22Rv1 (cell line): ENCODE measurements around the gene CCL4.
"Not testable (repeated sequence)": the region's sequence is repeated elsewhere in the genome, so short reads cannot be mapped to it uniquely, and the experiment has no call there.

ENCODE experiments used
- H3K27ac ChIP-seq: fragments of 450-650 bp; 2 replicates; pipeline ENCODE4 v1.5.1; 2017
- CTCF ChIP-seq: fragments of 450-650 bp; IDR thresholded peaks from 2 replicates; pipeline ENCODE4 v1.5.1; 2017; ENCODE audit warnings: mild to moderate bottlenecking
- ZFX ChIP-seq: fragments of 450-650 bp; IDR thresholded peaks from 2 replicates; pipeline ENCODE4 v1.6.1; 2017; ENCODE audit warnings: antibody characterized with exemption, borderline replicate concordance

Gene CCL4

GRCh38 chr17:36066365-36066985 is 37.2 kb upstream of the CCL4 start:
- TF ChIP-seq ZFX (no peak), CTCF (no peak)
- no peak overlapping the region for H3K27ac ChIP-seq

- H3K27ac ChIP-seq, result no peak overlapping the region
- TF ChIP-seq ZFX, result no peak
- no peak for TF ChIP-seq CTCF
Observed at GRCh38 chr17:36068524-36068923, 35.1 kb upstream of the CCL4 start.

GRCh38 chr17:36069136-36069535 is 34.5 kb upstream of the CCL4 start:
- no peak overlapping the region for H3K27ac ChIP-seq
- TF ChIP-seq CTCF (no peak), ZFX (no peak)

- TF ChIP-seq CTCF (no peak), ZFX (no peak)
- no peak overlapping the region for H3K27ac ChIP-seq
Observed at GRCh38 chr17:36070427-36070826, 33.2 kb upstream of the CCL4 start.

GRCh38 chr17:36071751-36072150 is 31.9 kb upstream of the CCL4 start:
- TF ChIP-seq ZFX (no peak), CTCF (no peak)

GRCh38 chr17:36072431-36073121 is 31.1 kb upstream of the CCL4 start:
- no peak for TF ChIP-seq ZFX
- peak; percentile 90 for TF ChIP-seq CTCF
- H3K27ac ChIP-seq, result no peak overlapping the region

More at GRCh38 chr17:36071751-36072150, 31.9 kb upstream of the CCL4 start:
- no peak overlapping the region for H3K27ac ChIP-seq

- no peak overlapping the region for H3K27ac ChIP-seq
- TF ChIP-seq ZFX, result no peak
- TF ChIP-seq CTCF, result no peak
Observed at GRCh38 chr17:36074365-36074764, 29.3 kb upstream of the CCL4 start.

- not testable (repeated sequence) for H3K27ac ChIP-seq
Observed at GRCh38 chr17:36081681-36082471, 21.8 kb upstream of the CCL4 start.

GRCh38 chr17:36082482-36083120 is 21.0 kb upstream of the CCL4 start:
- not testable (repeated sequence) for H3K27ac ChIP-seq

- H3K27ac ChIP-seq, result not testable (repeated sequence)
Observed at GRCh38 chr17:36083691-36084090, 19.9 kb upstream of the CCL4 start.
